SK-N-MC (cell line): ENCODE measurements around the gene QRFP.

ENCODE experiments used
- EZH2 ChIP-seq: fragments of 200-600 bp; sonication (generic); IDR thresholded peaks from one replicate; pipeline ENCODE4 v1.6.1; 2017; ENCODE audit warnings: antibody characterized with exemption
- POLR2AphosphoS5 ChIP-seq: IDR thresholded peaks from 2 replicates; pipeline ENCODE4 v1.6.1; 2012; ENCODE audit warnings: mild to moderate bottlenecking, low read depth, low read length, borderline replicate concordance

DNA sequence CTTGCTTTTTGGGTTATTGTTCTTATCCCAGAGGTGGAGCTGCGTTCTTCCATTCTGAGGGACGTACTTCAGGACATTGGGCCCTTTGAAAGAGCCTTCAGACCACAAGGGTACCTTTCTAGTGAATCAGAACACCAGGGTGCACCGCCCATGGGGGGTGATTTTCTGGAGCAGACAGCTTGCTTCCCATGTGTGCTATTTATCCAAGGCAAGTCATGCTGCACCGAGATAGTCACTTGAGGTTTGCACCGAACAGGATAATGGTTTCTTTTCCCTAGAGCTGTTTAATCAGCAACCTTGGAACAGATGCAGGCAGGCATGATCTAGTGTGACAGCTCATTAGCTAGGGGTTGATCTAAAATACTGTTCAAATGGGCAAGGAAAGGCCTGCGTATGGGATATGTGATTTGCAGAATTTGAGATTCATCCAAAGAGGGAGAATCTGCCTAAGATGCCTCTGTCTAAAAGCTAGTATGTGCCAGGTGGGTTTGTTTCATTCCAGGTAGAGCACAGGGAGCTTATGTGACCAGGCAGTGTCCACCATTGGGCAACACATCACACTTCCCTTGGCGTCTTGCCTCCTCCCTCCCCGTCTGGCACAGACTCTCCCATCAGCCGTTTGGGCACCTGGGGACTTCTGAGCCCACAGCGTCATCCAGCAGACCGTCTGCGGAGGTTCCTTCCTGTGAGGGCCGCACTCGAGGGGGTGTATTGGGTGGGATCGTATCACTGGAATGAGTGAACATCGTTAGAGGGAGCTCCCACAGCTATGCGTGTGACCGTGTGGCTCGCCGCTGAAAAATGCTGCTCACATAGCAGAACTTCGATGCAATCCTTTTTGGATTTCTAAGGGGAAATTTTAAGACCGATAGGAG lies 38.5 kb downstream of the QRFP start:
- TF ChIP-seq POLR2AphosphoS5, result no peak
- no peak for TF ChIP-seq EZH2
